HG03521 (cell line): ENCODE data around the gene TUBGCP2.

ENCODE experiments used
- ATAC-seq: cut with Tn5 transposase; IDR thresholded peaks from one replicate; pipeline ENCODE4 v1.9.1; 2021; ENCODE audit warnings: mild to moderate bottlenecking, moderate library complexity; ENCODE audit not compliant: unreplicated experiment

The TUBGCP2 gene

GRCh38 chr10:133252223-133252552 is 56.5 kb downstream of the TUBGCP2 start:
- no peak for ATAC-seq

GRCh38 chr10:133251388-133252222 is 57.1 kb downstream of the TUBGCP2 start:
- ATAC-seq: no peak

DNA sequence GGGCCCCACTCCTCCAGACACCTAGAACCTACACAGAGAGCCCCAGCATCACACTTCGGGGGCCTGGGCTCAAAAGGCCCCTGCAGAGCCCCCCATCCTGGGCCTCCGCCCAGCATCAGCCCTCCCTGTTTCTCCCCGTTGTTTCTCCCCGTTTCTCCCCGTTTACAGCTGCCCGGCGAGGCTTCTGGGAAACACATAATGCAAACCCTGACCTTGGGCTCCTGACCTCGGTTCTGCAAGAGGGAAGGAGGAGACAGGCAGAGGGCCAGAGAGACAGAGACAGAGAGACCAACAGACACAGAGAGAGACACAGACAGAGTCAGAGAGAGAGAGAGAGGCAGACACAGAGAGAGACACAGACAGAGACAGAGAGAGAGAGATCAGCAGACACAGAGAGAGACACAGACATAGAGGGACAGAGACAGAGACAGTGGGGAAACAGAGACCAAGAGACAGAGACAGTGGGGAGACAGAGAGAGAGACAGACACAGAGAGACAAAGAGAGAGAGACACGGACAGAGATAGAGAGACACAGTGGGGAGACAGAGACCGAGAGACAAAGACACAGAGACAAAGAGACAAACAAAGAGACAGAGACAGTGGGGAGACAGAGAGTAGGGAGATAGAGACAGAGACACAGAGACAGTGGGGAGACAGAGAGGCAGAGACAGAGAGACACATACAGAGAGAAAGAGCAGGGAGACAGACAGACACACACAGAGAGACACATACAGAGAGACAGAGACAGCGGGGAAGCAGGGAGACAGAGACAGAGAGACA is 58.5 kb downstream of the TUBGCP2 start:
- no peak for ATAC-seq

DNA sequence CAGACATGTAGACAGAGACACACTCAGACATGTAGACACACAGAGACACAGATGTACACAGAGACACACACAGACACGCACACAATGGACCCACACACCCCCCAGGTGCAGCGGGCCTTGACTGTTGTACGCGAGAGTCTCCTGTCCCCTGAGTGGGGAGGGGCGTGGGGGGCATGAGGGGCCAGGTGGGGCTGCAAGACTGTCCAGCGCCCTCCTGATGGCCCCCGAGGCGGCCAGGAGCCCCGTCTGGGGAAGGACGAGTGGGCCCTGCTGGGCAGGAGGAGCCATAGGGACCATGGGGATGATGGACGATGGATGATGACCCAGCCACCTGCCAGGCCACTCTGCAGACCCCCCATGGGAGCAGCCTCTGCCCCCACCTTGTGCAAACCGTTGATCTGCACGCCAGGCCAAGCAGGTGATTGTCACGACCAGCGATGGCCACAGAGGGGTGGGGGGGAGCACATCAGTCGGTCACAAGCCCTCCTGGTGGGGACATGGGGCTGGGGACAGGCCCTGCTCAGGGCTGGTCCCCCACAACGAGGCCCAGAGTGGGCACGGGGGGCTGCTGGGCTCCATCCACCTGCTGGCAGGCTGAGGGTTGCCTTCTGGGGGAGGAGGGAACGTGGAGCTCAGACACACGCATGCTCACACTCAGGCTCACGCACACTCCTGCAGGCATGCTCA is 59.4 kb downstream of the TUBGCP2 start:
- no peak for ATAC-seq

DNA sequence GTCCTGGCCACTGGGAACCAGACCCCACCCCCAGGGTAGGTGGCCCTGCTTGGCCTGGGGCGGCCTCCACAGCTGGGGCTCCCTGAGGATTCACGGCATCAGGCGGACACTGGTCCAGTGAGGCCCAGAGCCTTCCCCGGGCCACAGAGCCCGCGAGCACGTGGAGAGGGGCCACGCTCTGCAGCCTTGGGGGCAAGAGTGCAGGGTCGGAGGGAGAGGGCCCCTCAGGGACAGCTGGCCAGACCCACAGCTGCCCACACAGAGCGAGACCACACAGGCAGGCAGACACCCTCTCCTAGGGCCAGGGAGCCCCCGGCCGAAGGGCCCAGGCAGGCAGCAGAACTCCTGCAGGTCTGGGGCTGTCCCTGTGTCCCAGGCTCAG is 60.3 kb downstream of the TUBGCP2 start:
- no peak for ATAC-seq

- ATAC-seq: no peak
Measured at GRCh38 chr10:133247681-133248333, 60.9 kb downstream of the TUBGCP2 start.

DNA sequence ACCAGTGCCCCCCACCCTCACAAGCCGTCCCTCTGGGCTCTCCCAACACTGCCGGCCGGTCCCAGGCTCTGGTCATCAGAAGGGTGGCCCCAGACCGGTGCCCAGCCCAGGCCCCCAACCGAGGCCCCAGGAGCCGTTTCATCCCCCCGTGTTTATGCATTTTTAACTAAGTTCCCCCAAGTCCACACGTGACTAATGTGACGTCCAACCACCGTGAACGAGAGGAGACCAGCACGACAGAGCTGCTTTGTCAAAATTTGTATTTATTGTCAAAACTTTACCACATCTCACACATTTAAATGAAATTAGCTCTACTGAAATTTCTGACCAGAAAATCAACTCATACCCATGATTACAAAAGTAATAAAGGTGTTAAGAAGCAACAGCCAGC is 62.4 kb downstream of the TUBGCP2 start:
- no peak for ATAC-seq

DNA sequence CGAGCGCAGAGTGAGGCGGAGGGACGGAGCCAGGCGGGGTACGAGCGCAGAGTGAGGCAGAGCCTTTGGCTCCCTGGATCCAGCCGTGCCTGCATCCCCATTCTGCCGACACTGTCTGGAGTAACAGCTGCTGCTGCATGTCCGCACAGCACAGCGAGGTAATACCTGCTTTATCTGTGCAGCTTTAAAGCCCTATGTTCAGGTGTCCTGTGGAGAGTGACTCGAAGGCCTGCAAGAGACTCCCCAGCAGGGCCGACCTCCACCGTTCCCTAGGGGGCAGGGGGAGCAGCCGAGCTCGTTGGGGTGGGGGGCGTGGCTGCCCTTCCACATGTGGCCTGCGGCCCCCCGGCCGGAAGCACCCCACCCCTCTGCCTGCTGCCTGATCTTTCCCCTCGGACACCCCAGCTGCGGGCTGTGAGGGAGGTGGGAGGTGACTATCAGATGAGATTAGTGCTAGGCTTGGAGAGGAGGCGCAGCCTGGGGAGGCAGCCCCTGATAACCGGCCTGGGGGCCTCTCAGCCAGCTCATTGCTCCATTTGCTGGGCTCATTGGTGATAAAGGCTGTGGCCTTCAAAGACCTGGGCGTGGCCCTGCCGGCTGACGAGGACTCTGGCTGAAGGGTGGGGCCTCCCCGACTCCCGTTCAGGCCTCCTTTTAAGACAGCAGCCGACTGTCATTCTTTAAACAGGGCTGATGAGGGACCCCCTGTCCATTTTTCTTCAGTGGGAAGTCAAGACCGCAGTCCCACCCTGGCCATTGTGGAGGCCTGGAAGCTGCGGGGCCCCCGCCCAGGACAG is 63.0 kb downstream of the TUBGCP2 start:
- ATAC-seq: no peak

- ATAC-seq: no peak
Measured at GRCh38 chr10:133243593-133243992, 65.1 kb downstream of the TUBGCP2 start.

DNA sequence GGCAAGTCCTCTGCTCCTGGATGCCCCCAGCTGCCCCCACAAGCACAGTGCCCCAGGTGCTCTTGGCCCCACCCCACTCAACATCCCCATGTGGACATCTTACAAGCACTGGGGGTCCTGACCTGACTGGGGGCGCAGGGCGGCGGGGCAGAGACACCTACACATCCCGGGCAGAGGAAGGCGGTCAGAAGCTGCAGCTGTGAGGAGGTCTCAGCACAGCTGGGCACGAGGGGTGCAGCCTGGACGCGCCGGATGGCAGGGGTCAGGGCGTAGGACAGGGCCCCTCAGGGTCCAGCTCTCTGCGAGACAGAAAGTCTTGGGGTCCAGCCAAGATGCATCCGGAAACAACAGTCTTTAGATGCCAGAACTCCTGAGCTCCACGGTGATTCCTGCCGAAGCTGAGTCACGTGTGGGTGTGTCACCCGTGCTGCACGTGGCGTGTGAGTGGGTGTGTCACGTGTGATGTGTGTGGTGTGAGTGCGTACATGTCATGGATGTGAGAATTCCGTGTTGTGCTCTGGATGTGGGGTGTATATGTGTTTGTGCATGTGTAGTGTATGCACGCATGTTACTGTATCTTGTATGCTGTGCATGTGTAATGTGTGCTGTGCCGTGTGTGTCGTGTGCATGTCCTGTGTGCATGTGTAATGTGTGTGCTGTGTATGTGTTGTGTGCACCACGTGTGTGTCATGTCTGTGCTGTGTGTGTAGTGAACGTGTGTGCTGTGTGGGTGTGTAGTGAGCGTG is 65.9 kb downstream of the TUBGCP2 start:
- no peak for ATAC-seq

DNA sequence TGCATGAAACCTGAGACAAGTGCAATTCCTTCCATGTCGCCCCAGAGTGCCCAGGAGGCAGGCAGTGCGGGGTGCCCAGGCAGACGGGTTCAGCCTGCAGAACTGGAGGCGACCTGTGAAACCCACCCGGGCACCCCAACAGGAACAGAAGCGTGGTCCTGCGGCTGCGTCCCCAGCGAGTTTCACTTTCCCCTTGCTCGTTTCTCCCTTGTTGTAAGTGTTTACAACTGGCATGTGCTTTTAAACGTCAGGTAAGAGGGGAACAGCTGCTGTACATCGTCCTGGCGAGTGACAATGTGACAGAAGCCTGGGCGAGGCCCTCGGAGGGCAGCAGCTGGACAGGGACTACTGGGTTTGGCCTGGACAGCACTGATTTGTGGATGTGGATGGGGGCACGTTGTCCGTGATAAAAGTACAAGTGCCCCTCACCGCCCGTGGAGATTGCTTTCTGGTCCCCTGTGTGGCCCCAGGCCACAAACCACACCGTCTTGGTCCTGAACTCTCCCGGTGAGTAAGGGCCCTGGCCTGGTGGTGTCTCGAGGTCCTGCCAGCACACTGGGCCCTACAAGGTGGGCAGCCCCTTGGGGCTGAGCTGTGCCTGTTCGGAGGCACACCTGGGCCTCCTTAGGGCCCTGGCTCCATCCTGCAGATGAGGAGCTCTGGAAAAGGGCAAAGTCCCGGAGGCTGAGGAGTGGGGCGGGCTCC is 67.0 kb downstream of the TUBGCP2 start:
- no peak for ATAC-seq

DNA sequence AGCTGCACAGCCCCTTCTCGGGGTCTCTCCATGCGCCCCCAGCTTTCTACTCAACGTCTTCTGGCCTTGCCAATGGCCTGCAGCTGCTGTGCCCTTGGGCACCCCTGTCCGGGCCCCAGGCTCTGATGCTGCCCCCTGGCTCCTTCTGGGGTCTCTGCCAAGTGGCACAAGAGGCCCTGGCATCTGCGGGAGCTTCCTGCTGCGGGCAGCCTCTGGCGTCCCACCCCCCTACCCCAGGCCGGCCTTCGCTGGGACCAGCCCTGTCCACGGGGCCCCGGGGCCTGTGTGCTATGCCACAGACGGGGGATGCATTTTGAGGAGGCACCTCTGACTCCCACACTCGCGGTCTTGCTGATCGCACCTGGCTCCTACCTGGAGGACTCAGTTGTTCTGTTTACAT is 68.7 kb downstream of the TUBGCP2 start:
- no peak for ATAC-seq

GRCh38 chr10:133238466-133238804 is 70.2 kb downstream of the TUBGCP2 start:
- ATAC-seq: no peak

DNA sequence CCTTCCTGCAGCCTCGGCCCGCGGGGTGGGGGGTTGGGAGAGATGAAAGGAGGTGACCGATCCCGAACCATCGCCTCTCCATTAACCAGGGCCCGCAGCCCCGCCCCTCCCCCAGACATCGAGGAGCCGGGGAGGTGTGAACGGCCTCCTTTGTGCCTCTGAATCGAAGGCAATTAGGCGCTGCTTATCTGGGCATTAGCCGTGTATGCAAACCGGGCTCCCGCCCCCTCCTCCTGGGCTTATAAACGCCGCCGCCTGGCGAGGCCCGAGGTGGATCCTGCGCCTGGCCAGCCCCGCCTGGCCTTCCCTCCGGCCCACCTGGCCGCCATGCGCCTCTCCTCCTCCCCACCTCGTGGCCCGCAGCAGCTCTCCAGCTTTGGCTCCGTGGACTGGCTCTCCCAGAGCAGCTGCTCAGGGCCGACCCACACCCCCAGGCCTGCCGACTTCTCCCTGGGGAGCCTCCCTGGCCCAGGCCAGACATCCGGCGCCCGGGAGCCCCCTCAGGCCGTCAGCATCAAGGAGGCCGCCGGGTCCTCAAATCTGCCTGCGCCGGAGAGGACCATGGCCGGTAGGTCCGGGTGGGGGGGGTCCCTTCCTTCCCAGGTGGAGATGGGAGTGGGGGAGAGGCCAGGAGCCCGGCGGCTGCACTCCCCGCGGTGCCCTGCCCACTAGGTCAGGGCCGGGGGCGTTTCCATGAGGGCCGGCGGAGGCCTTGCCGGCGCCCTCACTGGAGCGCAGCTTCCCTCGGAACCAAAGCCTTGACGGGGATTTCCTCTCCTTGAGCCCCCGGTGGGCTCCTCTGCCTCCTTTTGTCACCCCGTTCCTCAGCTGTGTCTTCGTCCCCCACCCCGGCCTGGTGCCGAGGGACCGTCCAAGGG is 70.8 kb downstream of the TUBGCP2 start, which contains the start of gene VENTX:
TSS of gene VENTX (plus strand) at position 268 of the 878 bp plus-strand sequence. CDS start at position 328, 60 bp downstream.
- no peak for ATAC-seq

GRCh38 chr10:133237241-133237587 is 71.5 kb downstream of the TUBGCP2 start:
- ATAC-seq: no peak

DNA sequence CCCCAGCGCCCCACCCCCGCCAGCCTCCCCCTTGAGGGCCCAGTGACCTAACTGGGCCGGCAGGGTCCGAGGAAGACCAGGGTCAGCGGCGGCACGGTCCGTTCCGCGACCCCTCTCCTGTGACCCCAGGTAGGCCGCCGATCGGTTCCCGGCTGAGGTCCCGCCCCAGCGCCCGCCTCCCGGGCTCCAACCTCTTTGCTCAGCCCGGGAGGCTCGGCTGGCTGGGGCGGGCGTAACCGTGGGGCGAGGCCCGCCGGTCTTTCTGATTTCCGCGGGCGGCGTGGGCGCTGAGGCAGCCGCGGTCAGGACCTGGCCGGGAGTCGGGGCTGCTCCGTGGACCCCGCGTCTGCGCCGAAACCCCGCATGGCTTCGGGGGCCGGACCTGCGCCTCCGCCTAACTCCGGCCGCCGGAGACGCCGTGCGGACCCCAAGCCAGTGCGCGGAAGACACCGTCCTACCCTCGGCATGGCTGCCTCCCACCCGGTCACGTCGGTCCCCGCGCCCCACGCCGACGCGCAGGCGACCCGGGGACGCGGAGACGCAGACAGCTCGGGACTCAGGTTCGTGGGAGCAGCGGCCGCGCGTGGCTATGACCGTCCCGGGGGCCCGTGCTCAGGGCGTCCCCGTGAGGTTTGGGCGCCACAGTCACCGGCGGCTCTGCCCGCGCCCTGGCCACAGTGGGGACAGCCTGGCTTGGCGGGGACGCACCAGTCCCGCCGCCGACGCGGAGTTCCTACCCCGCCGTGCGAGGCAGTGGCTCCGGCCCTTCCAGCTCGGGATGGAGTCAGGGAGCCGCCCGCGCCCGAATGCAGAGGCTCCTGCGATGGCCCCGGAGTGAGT is 72.1 kb downstream of the TUBGCP2 start:
- no peak for ATAC-seq

DNA sequence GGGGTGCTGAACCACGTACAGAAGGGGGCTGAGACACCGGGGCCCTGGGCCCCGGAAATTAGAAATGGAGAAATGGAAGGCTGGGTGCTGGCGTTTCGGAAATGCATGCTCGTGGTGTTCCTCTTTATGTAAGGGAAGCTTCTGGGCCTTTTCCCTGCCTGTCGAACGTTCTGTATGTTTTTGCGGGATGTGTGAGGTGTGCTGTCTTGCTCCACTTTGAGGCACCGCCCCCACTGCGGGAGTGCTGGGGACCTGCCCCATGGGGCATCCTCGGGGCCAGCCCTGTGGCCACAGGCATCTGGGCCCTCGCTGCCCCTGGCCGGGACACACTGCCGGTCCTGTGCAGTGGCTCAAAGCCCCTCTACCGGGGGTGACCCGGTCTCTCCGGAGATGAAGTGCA is 72.7 kb downstream of the TUBGCP2 start:
- no peak for ATAC-seq
